Skin epidermis (tissue), 12 donors: Measurements from ENCODE around the gene RBM47.

Experiments used
- H3K27ac ChIP-seq, 21 experiments: fragments of 200-600 bp; sonication (generic) in 11 of 21; one replicate each; pipeline ENCODE4 v1.5.0; 2020; ENCODE audit warnings: mild to moderate bottlenecking in 3 of 21, inconsistent platforms in 2 of 21, moderate library complexity in 2 of 21
- H3K4me3 ChIP-seq, 7 experiments: fragments of 200-600 bp; sonication (generic) in 2 of 7; one replicate each; pipeline ENCODE4 v1.5.0; 2020; ENCODE audit warnings: inconsistent platforms in 2 of 7, mild to moderate bottlenecking in 2 of 7, moderate library complexity in 1 of 7

The RBM47 gene

DNA sequence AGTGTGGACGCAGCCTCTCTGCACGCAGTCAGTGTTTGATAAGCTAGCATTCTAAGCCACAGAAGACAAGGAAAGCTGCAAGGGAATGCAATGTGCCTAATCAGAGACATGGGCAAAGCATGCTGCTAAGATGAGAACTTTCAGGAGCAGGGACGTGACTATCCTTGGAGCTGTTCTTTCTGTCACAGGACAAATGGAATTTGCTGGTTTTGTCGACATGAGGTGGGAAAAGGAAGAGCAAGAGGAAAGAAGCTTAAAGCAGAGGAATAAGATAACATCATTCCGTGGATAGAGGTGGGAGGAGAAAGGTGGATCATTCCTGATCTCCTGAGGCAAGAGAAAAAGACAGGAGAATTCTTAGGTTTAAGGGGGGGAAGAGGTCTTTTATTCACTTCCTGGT is 33.7 kb downstream of the RBM47 start:
- no peak overlapping the region for H3K27ac ChIP-seq
- no peak overlapping the region for H3K4me3 ChIP-seq

DNA sequence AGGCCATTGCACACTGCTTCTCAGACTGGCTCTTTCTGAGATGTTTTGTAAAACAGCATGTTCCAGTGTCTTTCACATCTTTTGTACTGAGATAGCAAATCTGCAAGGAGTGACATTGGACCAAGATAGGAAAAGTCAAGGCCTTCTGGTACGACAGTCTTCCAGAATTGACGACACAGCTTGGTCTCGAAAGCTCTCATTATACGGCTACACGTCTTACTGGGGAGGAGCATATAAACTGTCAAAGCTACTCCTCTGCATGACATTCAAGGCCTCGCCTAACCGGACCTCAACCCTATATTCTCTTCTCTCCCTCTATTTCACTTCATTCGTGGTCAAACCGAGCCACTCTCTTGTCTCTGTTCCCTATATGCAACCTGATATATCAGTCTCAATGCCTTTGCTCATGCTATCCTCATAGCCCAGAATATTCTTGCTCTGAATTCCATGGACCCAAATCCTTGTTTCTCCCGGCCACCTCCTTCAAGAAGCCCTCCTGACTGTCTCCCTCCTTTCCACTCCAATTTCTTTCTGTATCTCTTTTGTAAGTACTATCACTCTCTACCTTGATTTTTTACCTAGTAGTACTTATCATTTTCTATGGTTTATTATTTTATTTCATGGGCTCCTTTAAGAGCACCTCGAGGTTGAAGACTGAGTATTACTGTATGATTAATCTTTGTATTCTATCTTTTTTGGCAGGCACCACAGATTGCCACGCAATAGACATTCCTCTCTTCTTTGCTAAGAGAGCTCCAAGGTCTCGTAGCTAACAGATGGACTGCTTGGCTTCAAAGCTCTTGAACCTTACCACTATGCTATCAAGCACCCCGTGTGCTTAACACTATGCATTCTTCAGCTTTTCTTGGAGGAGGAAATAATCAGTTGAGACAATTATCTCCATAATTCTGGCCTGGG is 35.1 kb downstream of the RBM47 start:
- H3K27ac ChIP-seq: no peak overlapping the region
- H3K4me3 ChIP-seq: no peak overlapping the region

DNA sequence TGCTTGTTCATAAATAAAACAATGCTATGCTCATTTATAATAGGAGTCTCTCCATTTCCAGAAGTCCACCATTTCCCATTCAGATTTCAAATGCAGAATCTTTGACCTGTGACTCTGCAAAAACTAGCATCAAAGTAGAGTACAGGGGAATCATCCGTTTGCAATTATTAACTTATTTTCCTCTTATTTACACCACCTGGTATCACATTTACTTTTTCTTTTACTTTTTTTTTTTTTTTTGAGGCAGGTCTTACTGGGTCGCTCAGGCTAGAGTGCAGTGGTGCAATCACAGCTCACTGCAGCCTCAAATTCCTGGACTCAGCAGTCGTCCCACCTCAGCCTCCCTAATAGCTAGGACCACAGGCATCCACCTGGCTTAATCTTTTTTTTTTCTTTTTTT is 37.6 kb downstream of the RBM47 start:
- Histone ChIP-seq H3K27ac (no peak overlapping the region), H3K4me3 (no peak overlapping the region)

DNA sequence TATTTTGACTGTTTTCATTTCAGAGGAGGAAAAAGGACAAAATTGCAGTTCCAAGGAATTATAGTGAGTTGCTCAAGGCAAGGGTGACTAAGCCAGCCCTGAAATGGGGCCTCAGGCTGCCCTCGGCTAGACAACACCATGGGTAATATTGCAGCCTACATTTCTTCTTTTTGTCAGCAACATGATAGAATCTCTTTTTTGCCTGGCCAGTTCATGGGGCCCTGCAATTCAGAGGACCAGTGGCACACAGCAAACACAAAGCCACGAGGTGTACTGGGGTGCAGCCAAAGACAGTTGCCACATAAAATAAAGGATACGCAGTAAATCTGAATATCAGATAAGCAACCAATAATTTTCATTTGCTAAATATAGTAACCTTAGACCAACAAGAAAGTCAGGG is 41.8 kb downstream of the RBM47 start:
- Histone ChIP-seq H3K27ac (peak overlapping the region in 5 of 21 experiments; percentile 29 to 71 (median 42)), H3K4me3 (no peak overlapping the region)

DNA sequence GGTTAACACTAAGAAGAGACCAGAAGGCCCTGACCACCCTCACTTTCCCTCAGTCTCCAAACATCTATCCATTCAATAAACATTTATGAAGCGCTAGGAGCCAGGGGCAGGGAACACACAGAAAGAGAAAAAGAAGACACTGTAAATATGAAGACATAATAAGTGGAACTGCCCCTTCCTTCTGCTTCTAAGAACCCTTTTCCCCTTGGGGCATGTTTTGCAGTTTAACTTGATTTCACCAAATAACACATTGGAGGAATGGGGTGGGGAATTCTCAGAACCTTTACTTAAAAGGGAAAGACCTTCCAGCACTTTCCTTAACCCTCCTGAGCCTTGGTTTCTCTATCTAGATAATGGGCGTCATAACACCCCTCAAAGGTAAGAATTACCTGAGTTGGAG is 42.3 kb downstream of the RBM47 start:
- H3K27ac ChIP-seq: peak overlapping the region in 12 of 21 experiments; percentile 6 to 71 (median 28)

DNA sequence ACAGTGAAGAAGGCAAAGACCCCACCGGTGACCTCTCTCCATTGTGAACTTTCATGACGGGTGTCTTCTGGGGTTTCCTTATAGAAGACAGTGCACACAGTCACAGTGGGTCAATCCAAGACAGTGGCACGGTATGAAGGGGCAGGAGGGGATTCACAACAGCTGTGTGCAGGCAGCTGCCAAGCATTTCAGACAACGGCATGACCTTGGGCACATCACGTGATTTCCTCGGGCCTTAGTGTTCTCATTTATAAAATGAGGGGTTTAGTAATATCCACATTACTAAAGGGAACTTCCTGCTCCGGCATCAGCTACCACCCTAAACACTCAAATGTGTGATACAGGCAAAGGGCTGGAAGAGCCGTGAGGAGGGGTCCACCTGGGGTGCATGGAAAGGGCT is 42.9 kb downstream of the RBM47 start:
- H3K4me3 ChIP-seq: no peak overlapping the region
- H3K27ac ChIP-seq: peak overlapping the region in 9 of 21 experiments; percentile 6 to 71 (median 30)

More for the DNA sequence above, 42.3 kb downstream of the RBM47 start:
- no peak overlapping the region for H3K4me3 ChIP-seq

DNA sequence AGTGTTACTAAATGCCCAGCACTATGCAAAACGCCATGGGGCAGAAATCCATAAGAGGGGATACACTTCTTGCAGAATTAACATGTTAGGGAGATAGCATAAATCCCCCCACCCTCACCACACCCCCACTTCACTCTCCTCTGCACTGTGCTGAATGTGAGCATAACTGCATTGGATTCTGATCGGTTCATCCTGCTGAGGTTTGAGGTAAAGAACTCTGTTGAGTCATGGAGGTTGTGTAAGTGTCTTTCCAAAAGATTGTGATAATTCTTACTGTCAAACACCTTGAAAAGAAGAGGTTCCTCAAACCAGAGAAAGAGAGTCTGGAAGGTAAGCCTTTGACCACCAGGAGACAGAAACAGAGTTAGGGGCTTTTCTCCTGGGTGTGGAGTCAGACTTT is 43.6 kb downstream of the RBM47 start:
- no peak overlapping the region for H3K4me3 ChIP-seq
- peak overlapping the region in 4 of 21 experiments; percentile 18 to 71 (median 62) for H3K27ac ChIP-seq

DNA sequence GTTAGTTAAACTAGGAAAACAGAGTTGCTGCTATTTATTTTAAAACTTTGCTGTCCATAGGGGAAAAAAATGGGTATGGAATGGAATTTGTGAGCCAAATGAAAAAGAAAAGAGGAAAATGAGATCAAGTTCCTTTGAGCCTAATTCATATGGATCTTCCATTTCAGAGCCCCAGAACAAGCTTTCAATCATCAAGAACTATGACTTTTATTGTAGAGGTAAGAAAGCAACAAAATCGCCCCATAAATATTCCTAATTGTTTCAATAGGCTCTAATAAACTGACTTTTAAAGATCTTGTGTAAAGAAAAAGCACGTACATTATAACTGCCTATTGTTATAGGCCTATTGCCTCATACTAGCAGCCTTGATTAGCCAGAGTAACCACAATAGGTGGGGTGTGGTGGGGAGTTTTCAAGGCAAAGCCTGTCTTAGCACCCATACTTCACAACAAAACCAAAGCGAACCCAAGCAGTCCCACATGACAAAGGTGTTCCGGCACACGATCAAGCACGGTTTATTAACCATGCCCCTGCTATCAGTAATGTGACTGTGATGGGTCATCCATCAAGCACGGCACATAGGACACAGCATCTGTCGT is 44.4 kb downstream of the RBM47 start:
- Histone ChIP-seq H3K27ac (peak overlapping the region in 2 of 21 experiments; percentile 24 to 54), H3K4me3 (no peak overlapping the region)

DNA sequence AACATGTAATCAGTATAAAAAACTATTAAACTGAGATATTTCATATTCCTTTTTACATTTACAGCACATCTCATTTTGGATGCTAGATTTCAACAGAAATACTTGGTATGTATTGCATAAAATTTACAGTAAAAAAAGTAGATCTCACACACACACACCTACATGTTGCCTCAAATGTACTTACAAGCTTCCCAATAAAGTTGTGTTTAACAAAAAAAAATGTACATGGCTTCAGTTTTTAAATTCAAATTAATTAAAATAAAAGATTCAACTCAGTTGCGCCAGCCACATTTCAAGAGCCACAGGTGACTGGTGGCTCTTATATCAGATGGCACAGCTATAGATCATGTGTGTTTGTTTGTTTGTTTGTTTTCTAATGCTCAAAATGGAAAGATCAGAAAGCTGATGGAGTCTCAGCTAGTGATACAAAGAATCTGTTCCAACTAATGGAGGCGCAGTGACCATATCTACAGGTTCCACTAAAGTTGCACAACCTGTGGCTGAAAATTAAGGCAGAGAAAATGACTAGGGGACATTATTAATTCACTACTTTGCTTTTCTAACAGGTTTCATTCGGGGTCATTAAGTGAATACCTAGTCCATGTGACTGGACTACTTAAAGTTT is 45.0 kb downstream of the RBM47 start:
- peak overlapping the region in 1 of 21 experiments; percentile 24 for H3K27ac ChIP-seq
- no peak overlapping the region for H3K4me3 ChIP-seq

DNA sequence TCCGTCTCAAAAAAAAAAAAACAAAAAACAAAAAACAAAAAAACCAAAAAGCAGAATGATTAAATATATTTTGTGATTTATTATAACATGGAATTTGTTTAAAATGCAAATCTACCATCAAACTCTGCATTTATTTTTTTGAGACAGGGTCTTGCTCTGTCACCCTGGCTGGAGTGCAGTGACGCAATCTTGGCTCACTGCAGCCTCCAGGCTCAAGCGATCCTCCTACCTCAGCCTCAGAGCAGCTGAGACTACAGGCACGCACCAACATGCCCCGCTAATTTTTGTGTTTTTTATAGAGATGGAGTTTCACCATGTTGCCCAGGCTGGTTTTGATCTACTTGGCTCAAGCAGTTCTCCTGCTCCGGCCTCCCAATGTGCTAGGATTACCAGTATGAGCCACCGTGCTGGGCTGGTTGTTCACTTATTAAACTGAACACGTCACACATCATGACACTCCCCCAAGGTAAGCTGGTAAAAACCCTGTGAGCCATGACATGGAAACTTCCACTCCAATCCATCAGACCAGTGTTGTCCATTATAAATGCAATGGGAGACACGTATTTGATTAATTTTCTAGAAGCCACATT is 45.7 kb downstream of the RBM47 start:
- H3K27ac ChIP-seq: no peak overlapping the region
- no peak overlapping the region for H3K4me3 ChIP-seq

DNA sequence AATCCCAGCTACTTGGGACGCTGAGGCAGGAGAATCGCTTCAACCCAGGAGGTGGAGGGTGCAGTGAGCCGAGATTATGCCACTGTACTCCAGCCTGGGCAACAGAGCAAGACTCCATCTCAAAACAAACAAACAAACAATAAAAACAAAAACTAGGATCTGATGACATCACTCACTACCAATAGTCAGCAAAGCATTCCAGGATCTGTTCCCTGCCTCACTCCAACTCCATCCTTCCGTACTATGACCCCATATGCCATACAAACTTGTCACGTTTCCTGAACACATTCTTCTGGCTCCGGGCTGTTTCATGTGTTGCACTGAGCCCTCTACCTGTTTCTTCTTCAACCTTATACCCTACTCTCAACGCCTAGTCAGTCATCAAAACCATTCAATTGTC is 47.3 kb downstream of the RBM47 start:
- H3K27ac ChIP-seq: no peak overlapping the region
- no peak overlapping the region for H3K4me3 ChIP-seq

DNA sequence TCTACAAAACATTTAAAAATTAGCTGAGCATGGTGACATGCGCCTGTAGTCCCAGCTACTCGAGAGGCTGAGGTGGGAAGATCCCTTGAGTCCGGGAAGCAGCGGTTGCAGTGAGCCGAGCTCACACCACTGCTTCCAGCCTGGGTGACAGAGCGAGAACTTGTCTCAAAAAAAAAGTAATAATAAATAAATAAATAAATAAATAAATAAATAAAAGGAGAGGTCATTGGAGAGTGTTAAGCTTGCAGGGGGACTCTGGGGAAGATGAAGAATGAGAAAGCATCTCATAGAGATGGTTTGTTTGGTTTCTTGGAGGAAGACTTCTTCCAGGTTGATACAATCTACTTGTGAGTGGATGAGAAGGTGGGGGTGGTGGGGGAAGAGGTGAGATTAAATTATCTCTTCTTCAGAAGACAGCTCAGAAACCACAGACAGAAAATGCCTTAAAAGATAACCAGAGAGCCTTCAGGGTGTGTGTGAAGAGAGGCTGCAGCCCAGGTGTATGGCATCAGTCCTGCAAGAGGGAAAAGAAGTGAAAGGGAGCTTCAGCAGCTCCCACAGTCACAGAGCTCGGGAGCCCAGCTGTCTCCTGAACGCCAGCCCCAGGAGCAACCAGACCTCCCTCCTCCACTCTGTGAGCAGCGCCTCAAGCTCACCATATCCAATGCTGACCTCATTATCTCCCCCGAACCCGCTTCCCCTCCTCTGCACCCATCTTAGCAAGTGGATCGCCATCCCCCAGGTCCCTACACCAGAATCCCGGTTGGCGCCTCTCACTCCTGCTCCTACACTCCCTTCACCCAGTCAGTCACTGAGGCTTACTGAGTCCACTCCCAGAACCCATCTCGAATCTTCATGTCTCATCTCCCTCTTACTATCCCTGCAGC is 48.2 kb downstream of the RBM47 start:
- no peak overlapping the region for H3K4me3 ChIP-seq
- no peak overlapping the region for H3K27ac ChIP-seq

DNA sequence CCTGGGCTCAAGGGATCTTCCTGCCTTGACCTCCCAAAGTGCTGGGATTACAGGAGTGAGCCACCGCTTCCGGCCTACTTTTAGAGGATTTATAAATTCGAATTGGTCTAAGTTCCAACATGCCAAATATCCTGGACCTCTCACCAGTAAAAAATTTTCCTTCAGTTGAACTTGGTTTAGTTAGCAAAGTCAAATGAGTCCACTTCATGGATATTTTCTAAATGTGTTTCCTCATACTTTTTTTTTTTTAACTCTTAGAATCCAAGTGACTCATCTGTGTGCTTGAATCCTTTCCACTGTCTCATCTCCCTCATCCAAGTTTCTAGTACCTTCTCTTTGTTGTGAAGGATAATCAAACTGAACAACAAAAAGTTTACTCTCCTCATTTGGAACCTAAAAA is 49.7 kb downstream of the RBM47 start:
- Histone ChIP-seq H3K27ac (peak overlapping the region in 1 of 21 experiments; percentile 42), H3K4me3 (no peak overlapping the region)

DNA sequence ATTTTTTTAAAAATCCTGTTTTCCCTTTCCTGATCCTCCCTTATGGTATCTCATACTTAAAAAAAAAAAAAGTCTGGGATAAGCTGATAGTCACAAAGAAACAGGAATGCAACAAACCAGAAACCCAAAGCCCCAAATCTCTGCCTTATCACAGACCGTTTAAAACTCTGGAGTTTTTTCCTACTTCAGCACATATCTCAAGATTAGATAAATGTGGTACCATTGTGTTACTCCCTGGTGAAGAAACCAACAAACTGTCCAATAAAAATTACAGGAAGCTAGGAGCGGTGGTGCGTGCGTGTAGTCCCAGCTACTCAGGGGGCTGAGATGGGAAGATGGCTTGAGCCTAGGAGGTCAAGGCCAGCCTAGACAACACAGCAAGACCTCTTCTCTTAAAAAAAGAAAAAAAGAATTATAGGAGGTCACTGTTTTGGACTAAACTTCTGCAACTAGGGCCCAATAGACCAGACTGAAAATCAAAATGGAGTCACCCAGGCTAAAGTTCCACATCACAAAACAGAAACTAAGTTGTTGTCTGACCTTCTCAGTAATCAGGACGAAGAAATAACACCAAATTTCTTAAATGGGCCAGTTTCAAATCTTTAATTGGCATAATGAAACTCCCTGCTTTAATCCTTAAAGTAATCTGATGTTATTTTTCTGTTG is 51.9 kb downstream of the RBM47 start:
- H3K27ac ChIP-seq: peak overlapping the region in 19 of 21 experiments; percentile 30 to 81 (median 70)

DNA sequence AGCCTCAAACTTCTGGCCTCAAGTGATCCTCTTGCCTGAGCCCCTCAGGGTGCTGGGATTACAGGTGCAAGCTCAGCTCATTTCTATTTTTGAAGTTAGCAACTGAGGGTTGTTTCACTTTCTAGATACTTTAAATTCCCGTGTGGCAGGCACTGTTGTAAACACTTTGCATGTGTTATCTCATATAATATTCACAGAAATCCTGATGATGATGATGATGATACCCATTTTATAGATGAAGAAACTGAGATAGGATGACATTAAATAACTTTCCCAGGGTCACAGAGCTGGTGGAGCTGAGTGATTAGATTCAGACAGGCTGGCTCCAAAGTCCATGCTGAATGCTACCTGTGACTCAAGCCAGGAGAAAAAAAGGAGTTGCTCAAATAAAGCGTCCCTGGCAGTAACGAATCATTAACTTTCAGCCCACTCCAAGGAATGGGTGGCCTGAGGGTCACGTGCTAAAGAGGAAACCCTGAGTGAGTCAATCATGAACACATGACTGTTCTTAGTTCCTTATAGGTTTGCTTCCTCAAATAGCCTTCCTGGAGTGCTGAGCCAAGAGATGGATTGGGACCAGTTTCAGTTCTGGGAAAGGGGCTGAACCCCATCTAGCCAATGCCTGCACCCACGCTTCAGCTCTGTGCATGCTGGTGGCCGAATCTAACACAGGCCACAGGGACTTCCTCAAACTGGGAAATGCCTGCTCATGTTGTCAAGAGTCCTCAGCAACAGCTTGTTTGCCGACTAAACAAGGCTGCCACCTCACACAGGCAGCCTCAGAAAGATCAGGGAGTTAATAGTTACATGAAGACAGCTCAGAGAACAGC is 52.8 kb downstream of the RBM47 start:
- H3K27ac ChIP-seq: peak overlapping the region in 19 of 21 experiments; percentile 30 to 81 (median 70)
- no peak overlapping the region for H3K4me3 ChIP-seq

More for the DNA sequence above, 51.9 kb downstream of the RBM47 start:
- no peak overlapping the region for H3K4me3 ChIP-seq

DNA sequence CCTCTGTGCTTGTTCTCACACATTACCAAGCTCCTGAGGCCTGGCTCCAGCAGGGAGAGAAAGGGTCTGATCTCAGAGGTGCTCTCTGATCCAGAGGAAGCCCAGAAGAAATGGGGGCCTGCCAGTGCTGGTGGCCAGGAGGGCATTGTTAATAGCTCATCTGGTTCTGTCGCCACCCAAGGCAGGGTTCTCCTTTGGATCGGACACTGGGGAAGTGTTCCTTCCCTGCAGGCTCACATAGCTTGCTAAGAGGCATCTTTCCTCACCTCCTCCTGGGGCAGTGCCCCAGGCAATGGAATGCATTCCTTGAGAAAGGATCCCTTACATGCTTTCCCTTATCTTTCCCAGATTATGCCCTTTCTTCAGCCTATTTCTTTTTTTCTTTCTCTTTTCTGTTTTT is 53.8 kb downstream of the RBM47 start:
- H3K4me3 ChIP-seq: no peak overlapping the region
- peak overlapping the region in 9 of 21 experiments; percentile 31 to 81 (median 44) for H3K27ac ChIP-seq

DNA sequence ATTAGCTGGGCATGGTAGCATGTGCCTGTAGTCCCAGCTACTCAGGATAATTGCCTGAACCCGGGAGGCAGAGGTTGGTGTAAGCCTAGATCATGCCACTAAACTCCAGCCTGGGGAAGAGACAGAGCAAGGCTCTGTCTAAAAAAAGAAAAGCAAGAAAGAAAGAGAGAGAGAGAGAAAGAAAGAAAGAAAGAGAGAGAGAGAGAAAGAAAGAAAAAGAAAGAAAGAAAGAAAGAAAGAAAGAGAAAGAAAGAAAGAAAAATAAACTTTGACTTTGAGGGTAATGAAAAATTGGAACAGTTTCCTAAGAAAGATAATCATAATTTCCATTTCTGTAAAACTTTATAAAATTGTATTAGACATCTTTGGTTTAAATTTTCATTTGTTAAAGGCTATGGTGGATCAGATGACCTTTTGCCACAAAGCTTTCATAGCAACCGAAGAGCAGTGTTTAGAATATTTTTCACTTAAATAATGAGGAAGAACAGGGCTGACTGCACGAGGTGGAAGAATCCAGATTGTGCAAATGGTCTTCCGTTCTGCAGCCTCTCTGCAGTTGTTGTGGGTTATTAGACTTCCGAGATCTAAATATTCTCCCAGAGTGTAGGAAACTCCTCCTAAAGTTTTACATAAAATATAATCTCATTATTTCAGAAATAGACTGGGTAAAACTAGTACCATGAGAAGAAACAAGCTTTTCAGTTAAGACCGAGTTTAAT is 55.9 kb downstream of the RBM47 start:
- Histone ChIP-seq H3K27ac (peak overlapping the region in 9 of 21 experiments; percentile 19 to 69 (median 50)), H3K4me3 (no peak overlapping the region)
